ENCODE data around the gene ALDOB. TPM values are rescaled to one million over a fixed set of nuclear protein-coding genes. Genes with fewer than 3 reads are reported as not detected.

ALDOB gene
- 0.22 and 0.34 TPM in 2 replicates for total RNA-seq

DNA sequence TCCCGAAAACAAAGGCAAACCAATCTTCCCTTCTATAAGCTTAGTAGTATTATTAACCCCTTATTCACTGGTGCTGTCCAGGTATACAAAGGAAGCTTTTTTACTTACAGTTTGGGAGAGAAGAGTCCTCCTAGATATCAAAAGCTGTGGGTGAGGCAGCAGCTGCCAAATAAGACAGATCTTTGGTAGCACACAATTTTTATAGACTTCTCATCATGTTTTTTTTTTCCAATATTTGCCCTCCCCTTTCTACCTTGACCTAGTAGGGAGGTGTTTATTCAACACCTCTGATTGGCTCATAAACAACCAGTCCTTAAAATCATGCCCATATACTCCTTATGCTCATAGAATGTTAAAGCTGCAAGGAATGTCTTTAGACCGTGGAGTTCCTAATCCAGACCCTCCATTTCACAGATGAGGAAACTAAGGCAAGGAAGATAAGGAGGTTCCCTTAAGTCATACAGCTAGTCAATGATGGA, at the start of gene ALDOB:
TSS of gene ALDOB (minus strand) at position 174 of the 479 bp plus-strand sequence. CDS start 4,887 bp downstream, outside the sequence.

DNA sequence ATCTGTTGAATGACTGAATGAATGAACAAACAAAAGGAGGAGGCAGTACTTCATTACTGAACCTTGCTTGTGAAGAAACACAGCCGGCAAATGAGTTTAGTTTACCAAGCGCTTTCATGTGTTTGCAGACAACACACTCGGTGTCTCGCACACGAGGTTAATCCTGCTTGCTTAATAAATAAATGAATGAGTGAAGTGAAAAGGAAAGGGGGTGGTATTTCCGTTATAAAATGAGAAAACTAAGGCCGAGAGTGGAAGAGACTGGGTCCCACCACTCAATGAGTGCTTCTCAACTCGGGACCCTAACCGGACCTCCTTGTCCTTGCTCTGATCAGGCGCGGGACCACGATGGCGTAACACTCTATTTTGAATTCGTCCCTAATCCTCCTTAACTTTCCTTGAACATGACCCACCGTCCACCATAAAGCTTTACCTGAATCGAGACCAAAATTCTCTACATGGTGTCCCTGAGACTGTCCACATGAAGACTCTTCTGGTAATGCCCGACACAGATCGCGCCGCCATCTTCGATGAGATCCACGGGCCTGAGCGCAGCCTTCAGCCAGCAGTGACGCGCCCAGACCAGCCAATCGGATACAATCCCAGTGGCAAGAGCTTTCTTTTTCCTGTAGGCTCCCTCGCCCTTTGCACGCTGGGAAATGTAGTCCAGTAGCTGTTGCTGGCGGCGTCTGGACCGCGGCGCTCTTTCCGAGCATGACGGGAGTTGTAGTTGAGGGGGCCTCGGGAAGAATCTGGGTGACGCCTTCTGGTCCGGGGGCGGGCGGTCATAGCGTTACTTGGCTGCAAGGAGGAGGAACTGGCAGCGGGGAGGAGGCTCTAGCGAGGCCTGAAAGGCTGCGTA, 37.3 kb downstream of the ALDOB start, which contains the start of the genes MRPL50 and ZNF189:
TSS of gene MRPL50 (minus strand) at position 551 of the 862 bp plus-strand sequence. CDS start at position 525, 26 bp downstream.
TSS of gene ZNF189 (plus strand) at position 784 of the 862 bp plus-strand sequence. CDS start 306 bp downstream, outside the sequence.

DNA sequence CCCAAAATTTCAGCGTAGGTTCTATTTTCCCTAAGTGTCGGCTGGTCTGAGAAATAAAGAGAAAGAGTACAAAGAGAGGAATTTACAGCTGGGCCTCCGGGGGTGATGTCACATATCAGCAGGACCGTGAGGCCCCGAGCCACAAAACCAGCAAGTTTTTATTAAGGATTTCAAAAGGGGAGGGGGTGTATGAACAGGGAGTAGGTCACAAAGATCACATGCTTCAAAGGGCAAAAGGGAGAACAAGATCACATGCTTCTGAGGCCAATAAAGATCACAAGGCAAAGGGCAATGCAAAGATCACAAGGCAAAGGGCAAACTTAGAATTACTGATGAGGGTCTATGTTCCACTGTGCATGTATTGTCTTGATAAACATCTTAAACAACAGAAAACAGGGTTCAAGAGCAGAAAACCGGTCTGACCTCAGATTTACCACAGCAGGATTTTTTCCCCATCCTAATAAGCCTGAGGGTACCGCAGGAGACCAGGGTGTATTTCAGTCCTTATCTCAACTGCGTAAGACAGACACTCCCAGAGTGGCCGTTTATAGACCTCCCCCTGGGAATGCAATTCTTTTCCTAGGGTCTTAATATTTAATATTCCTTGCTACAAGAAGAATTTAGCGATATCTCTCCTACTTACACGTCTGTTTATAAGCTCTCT, 50.6 kb downstream of the ALDOB start, which contains the start of gene BAAT:
TSS of gene BAAT (minus strand) at position 134 of the 664 bp plus-strand sequence. CDS start 13,602 bp downstream, outside the sequence.

Other genes with a start within 250 kb of the ALDOB start
- under 0.01 TPM in 1 of 2 replicates, not detected in the other for gene BAAT, start 50.8 kb downstream of the ALDOB start, total RNA-seq
- gene MRPL50, start 37.2 kb downstream of the ALDOB start, total RNA-seq = 12.8 and 19.3 TPM in 2 replicates
- 17.6 and 40.5 TPM in 2 replicates for gene ZNF189, start 36.9 kb downstream of the ALDOB start, total RNA-seq
- gene RNF20, start 98.1 kb upstream of the ALDOB start, total RNA-seq = 21.3 and 31.2 TPM in 2 replicates
- not detected in 2 replicates for gene PPP3R2, start 159.2 kb upstream of the ALDOB start, total RNA-seq